ENCODE results near the gene SNX30.

SNX30 gene

GRCh38 chr9:112860451-112860850 lies 109.9 kb downstream of the SNX30 start:
- DNase-seq: no peak

GRCh38 chr9:112861155-112861554 lies 110.6 kb downstream of the SNX30 start:
- no peak for DNase-seq

GRCh38 chr9:112861638-112862555 lies 111.3 kb downstream of the SNX30 start:
- DNase-seq: peak in 1 of 2 donors; percentile 38

- DNase-seq: no peak
Measured at GRCh38 chr9:112863214-112863613, 112.7 kb downstream of the SNX30 start.

GRCh38 chr9:112863746-112864145 lies 113.2 kb downstream of the SNX30 start:
- no peak for DNase-seq

GRCh38 chr9:112864403-112864802 lies 113.8 kb downstream of the SNX30 start:
- no peak for DNase-seq

GRCh38 chr9:112864982-112865381 lies 114.4 kb downstream of the SNX30 start:
- DNase-seq: no peak

GRCh38 chr9:112866662-112867274 lies 116.2 kb downstream of the SNX30 start:
- DNase-seq: no peak

GRCh38 chr9:112867275-112867991 lies 116.9 kb downstream of the SNX30 start:
- DNase-seq: no peak

- no peak for DNase-seq
Measured at GRCh38 chr9:112868461-112868860, 117.9 kb downstream of the SNX30 start.

GRCh38 chr9:112869041-112869529 lies 118.5 kb downstream of the SNX30 start:
- no peak for DNase-seq

GRCh38 chr9:112869917-112870316 lies 119.4 kb downstream of the SNX30 start:
- no peak for DNase-seq

- DNase-seq: no peak
Measured at GRCh38 chr9:112870556-112870955, 120.0 kb downstream of the SNX30 start.

- DNase-seq: no peak
Measured at GRCh38 chr9:112872019-112872418, 121.5 kb downstream of the SNX30 start.

- DNase-seq: no peak
Measured at GRCh38 chr9:112873773-112874405, 123.3 kb downstream of the SNX30 start.

GRCh38 chr9:112878752-112879151 lies 128.2 kb downstream of the SNX30 start:
- no peak for DNase-seq

- DNase-seq: no peak
Measured at GRCh38 chr9:112880650-112881049, 130.1 kb downstream of the SNX30 start.

- DNase-seq: no peak
Measured at GRCh38 chr9:112881331-112881730, 130.8 kb downstream of the SNX30 start.

- no peak for DNase-seq
Measured at GRCh38 chr9:112884101-112884500, 133.5 kb downstream of the SNX30 start.

GRCh38 chr9:112884721-112885120 lies 134.2 kb downstream of the SNX30 start:
- DNase-seq: no peak

- DNase-seq: no peak
Measured at GRCh38 chr9:112885324-112885723, 134.8 kb downstream of the SNX30 start.

GRCh38 chr9:112886351-112886750 lies 135.8 kb downstream of the SNX30 start:
- DNase-seq: no peak

- no peak for DNase-seq
Measured at GRCh38 chr9:112887381-112887780, 136.8 kb downstream of the SNX30 start.

Measured in hippocampal formation (tissue), 2 donors.